Neuronal stem cell (in vitro differentiated cells): Measurements from ENCODE around the gene FAM193A.

Experiments used
- DNase-seq: peaks from one replicate; pipeline ENCODE4 v3.0.0-alpha.2; 2013; ENCODE audit warnings: low spot score
- H2AFZ ChIP-seq: one replicate; pipeline ENCODE4 v1.6.1; 2013; ENCODE audit warnings: mild to moderate bottlenecking, low read length, inconsistent platforms
- H2AK5ac ChIP-seq: 2 replicates; pipeline ENCODE4 v1.6.1; 2013; ENCODE audit warnings: low read depth, mild to moderate bottlenecking, inconsistent platforms, low read length, moderate library complexity, mixed read lengths
- H2BK120ac ChIP-seq: 2 replicates; pipeline ENCODE4 v1.6.1; 2013; ENCODE audit warnings: low read depth, mild to moderate bottlenecking, inconsistent platforms, low read length, moderate library complexity, mixed read lengths
- H2BK12ac ChIP-seq: one replicate; pipeline ENCODE4 v1.6.1; 2013; ENCODE audit warnings: low read length, inconsistent platforms
- H2BK15ac ChIP-seq: 2 replicates; pipeline ENCODE4 v1.6.1; 2013; ENCODE audit warnings: mild to moderate bottlenecking, low read length, inconsistent platforms, mixed read lengths
- H2BK5ac ChIP-seq: one replicate; pipeline ENCODE4 v1.6.1; 2013; ENCODE audit warnings: inconsistent platforms, mild to moderate bottlenecking, low read length, moderate library complexity
- H3K14ac ChIP-seq: one replicate; pipeline ENCODE4 v1.6.1; 2013; ENCODE audit warnings: low read length, inconsistent platforms
- H3K18ac ChIP-seq: 2 replicates; pipeline ENCODE4 v1.6.1; 2013; ENCODE audit warnings: low read length, inconsistent platforms
- H3K23ac ChIP-seq: 2 replicates; pipeline ENCODE4 v1.6.1; 2013; ENCODE audit warnings: low read depth, mild to moderate bottlenecking, mixed read lengths, low read length, inconsistent platforms; ENCODE audit not compliant: poor library complexity
- H3K27ac ChIP-seq: replicated peaks from 3 replicates; pipeline ENCODE4 v1.5.1; 2013; ENCODE audit warnings: low read length, inconsistent platforms
- H3K27me3 ChIP-seq, 3 experiments: 2 replicates each; pipeline ENCODE4 v1.6.1; 2013; ENCODE audit warnings: low read length in 3 of 3, mild to moderate bottlenecking in 2 of 3, inconsistent platforms in 1 of 3, low read depth in 1 of 3, mixed read lengths in 1 of 3, moderate library complexity in 1 of 3; ENCODE audit not compliant: control insufficient read depth in 3 of 3, insufficient read depth in 3 of 3
- H3K36me3 ChIP-seq, 2 donors: replicated peaks in 1 of 2; 2 replicates each; pipeline ENCODE4 v1.6.1; 2013; ENCODE audit warnings: low read length in 2 of 2; ENCODE audit not compliant: control insufficient read depth in 2 of 2, insufficient read depth in 2 of 2
- H3K4ac ChIP-seq: 2 replicates; pipeline ENCODE4 v1.6.1; 2013; ENCODE audit warnings: inconsistent platforms, mild to moderate bottlenecking, low read length, moderate library complexity
- H3K4me1 ChIP-seq, 2 donors: 1 replicate in 1 of 2; 2 replicates in 1 of 2; pipeline ENCODE4 v1.6.1; 2013; ENCODE audit warnings: low read length in 2 of 2, low read depth in 1 of 2; ENCODE audit not compliant: control insufficient read depth in 2 of 2, insufficient read depth in 1 of 2
- H3K4me2 ChIP-seq: one replicate; pipeline ENCODE4 v1.6.1; 2013; ENCODE audit warnings: mild to moderate bottlenecking, low read length, inconsistent platforms; ENCODE audit not compliant: insufficient read depth, poor library complexity, severe bottlenecking
- H3K4me3 ChIP-seq, 2 donors: 2 replicates each; pipeline ENCODE4 v1.5.1; 2013; ENCODE audit warnings: low read length in 2 of 2, mild to moderate bottlenecking in 2 of 2, inconsistent platforms in 1 of 2, moderate library complexity in 1 of 2
- H3K79me1 ChIP-seq: one replicate; pipeline ENCODE4 v1.6.1; 2013; ENCODE audit warnings: low read depth, mild to moderate bottlenecking, inconsistent platforms, low read length, moderate library complexity
- H3K9ac ChIP-seq: one replicate; pipeline ENCODE4 v1.6.1; 2013; ENCODE audit warnings: mild to moderate bottlenecking, low read depth, low read length, inconsistent platforms; ENCODE audit not compliant: poor library complexity
- H3K9me3 ChIP-seq, 2 donors: replicated peaks in 1 of 2; 2 replicates each; pipeline versions ENCODE3 to v1.6.1; 2013; ENCODE audit warnings: low read length in 2 of 2, mild to moderate bottlenecking in 2 of 2, inconsistent platforms in 1 of 2, low read depth in 1 of 2, mixed read lengths in 1 of 2, moderate library complexity in 1 of 2; ENCODE audit not compliant: control insufficient read depth in 2 of 2, insufficient read depth in 1 of 2
- H4K8ac ChIP-seq: one replicate; pipeline ENCODE4 v1.6.1; 2013; ENCODE audit warnings: low read depth, mild to moderate bottlenecking, inconsistent platforms, low read length, moderate library complexity
- H4K91ac ChIP-seq: one replicate; pipeline ENCODE4 v1.6.1; 2013; ENCODE audit warnings: low read length, low read depth, mild to moderate bottlenecking, inconsistent platforms; ENCODE audit not compliant: poor library complexity
- WGBS, 2 donors: extraction: QIAGEN DNeasy Blood & Tissue Kit; methylation state at CpG; one replicate each; pipeline ENCODE4 v1.1.7; 2013; ENCODE audit warnings: missing lambda C conversion rate in 2 of 2, mixed read lengths in 1 of 2; ENCODE audit not compliant: insufficient read length in 2 of 2, insufficient replicate concordance in 1 of 2; ENCODE audit errors: extremely low coverage in 2 of 2; 5-methylcytosine and 5-hydroxymethylcytosine counted together

The FAM193A gene

DNA sequence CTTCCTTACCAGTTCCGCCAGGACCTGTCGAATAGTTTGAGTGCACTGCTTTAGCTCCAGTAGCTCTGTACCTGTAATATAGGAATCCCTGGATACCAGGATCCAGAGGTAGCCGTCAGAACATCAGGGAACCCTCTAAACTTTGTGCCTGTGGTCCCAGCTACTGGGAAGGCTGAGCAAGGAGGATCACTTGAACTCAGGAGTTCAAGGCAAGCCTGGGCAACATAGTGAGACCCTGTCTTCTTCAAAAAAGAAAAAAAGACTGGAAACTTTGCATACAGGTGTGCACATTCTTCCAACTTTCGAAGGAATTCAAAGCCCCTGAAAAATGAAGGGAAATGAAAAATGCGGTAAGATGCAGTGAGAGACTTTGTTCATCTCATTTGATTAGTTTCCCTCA, 32.6 kb upstream of the FAM193A start:
- DNase-seq: no peak
- Histone ChIP-seq H3K27me3 (no peaks in the 10 kb centered on the region), H2AFZ (no peak overlapping the region), H3K4me1 (no peaks in the 10 kb centered on the region), H3K9ac (no peak overlapping the region), H3K9me3 (no peaks in the 10 kb centered on the region), H3K4me2 (no peak overlapping the region), H2BK5ac (no peak overlapping the region), H3K27ac (no peak overlapping the region), H3K18ac (no peak overlapping the region), H3K4ac (no peak overlapping the region), H2BK12ac (no peak overlapping the region), H3K4me3 (no peak overlapping the region), H4K8ac (no peak overlapping the region), H3K23ac (no peak overlapping the region), H2AK5ac (no peak overlapping the region), H2BK15ac (no peak overlapping the region), H3K79me1 (peaks cover 5% of the 10 kb centered on the region), H4K91ac (no peak overlapping the region), H3K36me3 (peaks cover 34 to 87% of the 10 kb centered on the region in 2 donors), H3K14ac (no peak overlapping the region), H2BK120ac (no peak overlapping the region)
- no CpG with 5 or more reads among the region's 5 CpGs for WGBS, 2 donors

DNA sequence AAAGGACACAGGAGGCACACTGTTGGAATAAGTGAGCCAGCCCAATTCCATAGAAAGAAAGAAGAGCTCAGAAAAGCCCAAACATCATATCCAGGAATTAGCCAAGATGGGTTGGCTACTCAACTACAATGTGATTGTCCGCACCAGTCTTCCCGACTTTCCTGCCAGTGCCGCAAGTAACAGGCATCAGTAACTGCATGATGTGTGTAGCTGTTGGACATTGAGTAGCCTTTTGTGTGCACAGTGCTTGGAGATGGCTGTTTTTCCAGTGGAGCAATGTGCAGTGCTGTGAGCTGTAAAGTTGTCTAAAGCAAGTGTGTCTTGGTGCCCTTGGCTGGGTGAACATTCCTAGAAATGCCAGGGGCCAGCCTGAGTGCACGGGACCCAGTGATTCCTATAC, 29.2 kb upstream of the FAM193A start:
- H3K36me3 ChIP-seq: peaks cover 38 to 84% of the 10 kb centered on the region in 2 donors
- no peak overlapping the region for H3K27ac ChIP-seq
- no peak overlapping the region for H3K4ac ChIP-seq
- no peak overlapping the region for H3K18ac ChIP-seq
- no peak overlapping the region for H2BK15ac ChIP-seq
- no peak overlapping the region for H3K23ac ChIP-seq
- H3K4me3 ChIP-seq: no peak overlapping the region
- no peak overlapping the region for H3K14ac ChIP-seq
- no peaks in the 10 kb centered on the region for H3K9me3 ChIP-seq
- no peak for DNase-seq
- H2BK120ac ChIP-seq: no peak overlapping the region
- H4K91ac ChIP-seq: no peak overlapping the region
- H3K79me1 ChIP-seq: no peaks in the 10 kb centered on the region
- no peak overlapping the region for H3K4me2 ChIP-seq
- no peak overlapping the region for H4K8ac ChIP-seq
- no peak overlapping the region for H2BK12ac ChIP-seq
- H3K4me1 ChIP-seq: no peaks in the 10 kb centered on the region
- H2BK5ac ChIP-seq: no peak overlapping the region
- H2AFZ ChIP-seq: no peak overlapping the region
- H3K27me3 ChIP-seq: no peaks in the 10 kb centered on the region
- H3K9ac ChIP-seq: no peak overlapping the region
- no peak overlapping the region for H2AK5ac ChIP-seq
- WGBS, 2 donors: no CpG with 5 or more reads among the region's 4 CpGs

DNA sequence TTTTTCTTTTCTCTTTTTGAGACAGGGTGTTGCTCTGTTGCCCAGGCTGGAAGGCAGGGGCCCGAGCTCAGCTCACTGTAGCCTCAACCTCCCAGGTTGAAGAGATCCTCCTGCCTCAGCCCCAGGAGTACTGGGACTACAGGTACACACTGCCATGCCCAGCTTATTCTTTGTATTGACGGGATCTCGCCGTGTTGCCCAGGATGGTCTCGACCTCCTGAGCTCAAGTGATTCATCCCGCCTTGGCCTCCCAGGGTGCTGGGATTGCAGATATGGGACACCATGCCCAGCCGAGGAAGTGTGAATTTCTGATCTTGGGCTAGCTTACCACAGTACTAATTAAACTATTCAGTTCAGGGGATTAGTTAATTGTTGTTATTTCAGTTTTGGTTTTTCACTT, 28.6 kb upstream of the FAM193A start:
- no peak overlapping the region for H2BK12ac ChIP-seq
- no peak overlapping the region for H4K91ac ChIP-seq
- no peak overlapping the region for H2BK5ac ChIP-seq
- no CpG with 5 or more reads among the region's 7 CpGs for WGBS, 2 donors
- H2AK5ac ChIP-seq: no peak overlapping the region
- no peak overlapping the region for H2BK15ac ChIP-seq
- no peak overlapping the region for H3K18ac ChIP-seq
- no peak for DNase-seq
- peaks cover 43 to 87% of the 10 kb centered on the region in 2 donors for H3K36me3 ChIP-seq
- H3K4me2 ChIP-seq: no peak overlapping the region
- H3K14ac ChIP-seq: no peak overlapping the region
- H3K79me1 ChIP-seq: no peaks in the 10 kb centered on the region
- H3K9me3 ChIP-seq: no peaks in the 10 kb centered on the region
- H3K27ac ChIP-seq: no peak overlapping the region
- H2BK120ac ChIP-seq: no peak overlapping the region
- no peak overlapping the region for H3K9ac ChIP-seq
- no peaks in the 10 kb centered on the region for H3K27me3 ChIP-seq
- H4K8ac ChIP-seq: no peak overlapping the region
- H3K4me3 ChIP-seq: no peak overlapping the region
- H3K23ac ChIP-seq: no peak overlapping the region
- no peak overlapping the region for H2AFZ ChIP-seq
- no peak overlapping the region for H3K4ac ChIP-seq
- H3K4me1 ChIP-seq: no peaks in the 10 kb centered on the region

DNA sequence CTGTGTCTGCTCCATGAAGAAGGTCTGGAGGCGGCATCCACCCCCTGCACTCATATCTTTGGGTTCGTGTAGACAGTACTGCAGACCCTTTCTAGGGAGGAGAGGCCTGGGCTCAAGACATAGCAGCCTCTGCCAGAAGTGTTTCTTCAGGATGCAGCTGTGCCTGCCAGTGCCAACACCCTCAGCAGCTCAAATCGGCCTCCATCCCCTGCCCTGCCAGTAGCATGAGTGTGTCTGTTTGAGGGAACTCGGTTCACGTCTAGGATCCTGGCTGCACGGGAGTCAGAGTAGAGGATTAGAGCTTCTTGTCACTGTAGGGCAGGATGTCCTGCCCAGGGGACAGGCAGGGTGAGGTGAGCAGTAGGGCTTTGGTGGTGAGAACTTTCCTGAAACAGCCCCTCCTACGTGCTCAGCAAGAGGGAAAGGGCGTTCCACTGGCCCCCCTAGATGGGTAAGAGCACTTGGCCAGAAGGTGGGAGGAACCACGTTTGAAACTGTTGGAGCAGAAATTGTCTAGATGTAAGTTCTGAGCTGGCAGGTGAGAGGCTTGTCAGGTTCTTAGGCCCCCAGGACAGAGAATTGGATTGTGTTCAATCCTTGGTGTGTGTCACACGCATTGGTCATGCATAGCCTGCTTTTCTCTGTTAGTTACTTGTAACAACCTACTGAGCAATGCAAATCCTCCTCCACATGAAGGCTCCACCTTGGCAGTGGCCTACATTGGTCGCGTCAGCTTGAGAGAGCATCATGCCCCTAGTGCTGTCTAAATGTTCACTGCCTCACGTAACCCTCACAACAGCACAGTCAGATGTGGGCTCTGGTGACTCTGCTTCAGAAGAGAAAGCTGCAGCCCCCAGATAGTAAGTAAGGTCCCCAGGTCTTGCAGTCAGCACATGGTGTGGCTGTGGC, 25.8 kb upstream of the FAM193A start:
- H3K4me1 ChIP-seq: no peaks in the 10 kb centered on the region
- H3K27me3 ChIP-seq: no peaks in the 10 kb centered on the region
- no peak overlapping the region for H3K9ac ChIP-seq
- no peak overlapping the region for H3K14ac ChIP-seq
- H3K79me1 ChIP-seq: no peaks in the 10 kb centered on the region
- no peaks in the 10 kb centered on the region for H3K9me3 ChIP-seq
- H3K4me2 ChIP-seq: no peak overlapping the region
- no peak for DNase-seq
- H2AK5ac ChIP-seq: no peak overlapping the region
- no peak overlapping the region for H3K18ac ChIP-seq
- no peak overlapping the region for H4K91ac ChIP-seq
- H3K36me3 ChIP-seq: peaks cover 57 to 93% of the 10 kb centered on the region in 2 donors
- H3K27ac ChIP-seq: no peak overlapping the region
- H2BK12ac ChIP-seq: no peak overlapping the region
- H3K4me3 ChIP-seq: no peak overlapping the region
- no peak overlapping the region for H3K4ac ChIP-seq
- H2BK120ac ChIP-seq: no peak overlapping the region
- no peak overlapping the region for H3K23ac ChIP-seq
- H2AFZ ChIP-seq: no peak overlapping the region
- no peak overlapping the region for H4K8ac ChIP-seq
- no peak overlapping the region for H2BK15ac ChIP-seq
- no peak overlapping the region for H2BK5ac ChIP-seq
- no CpG with 5 or more reads among the region's 13 CpGs for WGBS, 2 donors
